Psoas muscle (tissue), 8 donors: ENCODE results near the gene ZBTB16. TPM values are rescaled to one million over a fixed set of nuclear protein-coding genes. Genes with fewer than 3 reads are reported as not detected.

ENCODE experiments used
- ATAC-seq, 4 donors: fragments of 200-7000 bp; cut with Tn5 transposase; one replicate each; pipeline ENCODE4 v1.9.1; 2020; ENCODE audit warnings: moderate library complexity in 3 of 4, mild to moderate bottlenecking in 2 of 4
- DNase-seq, 2 donors: peaks; one replicate each; pipeline ENCODE4 v3.0.0-alpha.2; 2020
- H3K27ac ChIP-seq: fragments of 200-600 bp; one replicate; pipeline ENCODE4 v1.8.0; 2022
- H3K27me3 ChIP-seq, 3 donors: fragments of 200-600 bp in 1 of 3; one replicate each; pipeline versions ENCODE4 v1.6.1 to v1.8.0; 2013 to 2022; ENCODE audit warnings: low read length in 2 of 3, mild to moderate bottlenecking in 2 of 3, moderate library complexity in 1 of 3; ENCODE audit not compliant: insufficient read depth in 3 of 3
- H3K36me3 ChIP-seq, 2 donors: fragments of 200-600 bp in 1 of 2; one replicate each; pipeline versions ENCODE4 v1.6.1 to v1.8.0; 2013 to 2022; ENCODE audit warnings: low read depth in 1 of 2, mild to moderate bottlenecking in 1 of 2, moderate library complexity in 1 of 2; ENCODE audit not compliant: insufficient read depth in 1 of 2
- H3K4me1 ChIP-seq: fragments of 200-600 bp; one replicate; pipeline ENCODE4 v1.8.0; 2022
- H3K4me3 ChIP-seq: fragments of 200-600 bp; one replicate; pipeline ENCODE4 v1.8.0; 2022; ENCODE audit warnings: mild to moderate bottlenecking
- H3K9me3 ChIP-seq: fragments of 200-600 bp; one replicate; pipeline ENCODE4 v1.8.0; 2022
- WGBS, 3 donors: extraction: QIAGEN DNeasy Blood & Tissue Kit; methylation state at CpG; one replicate each; pipeline versions ENCODE4 v1.1.6 to v1.1.7; 2013; 5-methylcytosine and 5-hydroxymethylcytosine counted together
- intact Hi-C, 2 donors: fragments of 100-400 bp; cut with DNase I; formaldehyde crosslinking; loops; one replicate each; pipeline versions ENCODE4 v1.11.0 to v1.14.2; 2022
- polyA plus RNA-seq, 3 donors: library from polyadenylated mRNA; stranded (reverse); fragments of 200-250 nt; gene quantifications; one replicate each; pipeline ENCODE4 v1.2.3, GENCODE V29; 2013
- total RNA-seq, 4 donors: library from RNA; stranded (reverse); fragmentation: NEBNext Ultra II Directional in 2 of 4; extraction: Animal tissue kit (Norgen Biotek cat#: 25700) in 2 of 4; gene quantifications; one replicate each; pipeline versions ENCODE4 v1.2.1 to v1.2.4, GENCODE V29; 2021 to 2023
- TF ChIP-seq, protein P1 (sequence below): fragments of 200-600 bp; IDR thresholded peaks from one replicate; pipeline ENCODE4 v1.8.0; 2022; ENCODE audit warnings: antibody characterized with exemption
- donor health status: healthy with polysubstance abuse.
- donor health status: DM: no; HTN: no; CAD: no; lungs with moderate emphysema.
- donor health status: Bipolar disorder and iron deficiency.
- donor health status: healthy.
- donor health status: DM: yes; HTN: yes; CAD: no.
- donor health status: DM: no; HTN: no; CAD: no.
- donor health status: DM: no; HTN: no; CAD: no.
- donor health status: DM: yes; HTN: yes; CAD: no.

Gene ZBTB16
- total and polyA plus RNA-seq, 7 donors: 11.7 to 299 (median 89.8) TPM

DNA sequence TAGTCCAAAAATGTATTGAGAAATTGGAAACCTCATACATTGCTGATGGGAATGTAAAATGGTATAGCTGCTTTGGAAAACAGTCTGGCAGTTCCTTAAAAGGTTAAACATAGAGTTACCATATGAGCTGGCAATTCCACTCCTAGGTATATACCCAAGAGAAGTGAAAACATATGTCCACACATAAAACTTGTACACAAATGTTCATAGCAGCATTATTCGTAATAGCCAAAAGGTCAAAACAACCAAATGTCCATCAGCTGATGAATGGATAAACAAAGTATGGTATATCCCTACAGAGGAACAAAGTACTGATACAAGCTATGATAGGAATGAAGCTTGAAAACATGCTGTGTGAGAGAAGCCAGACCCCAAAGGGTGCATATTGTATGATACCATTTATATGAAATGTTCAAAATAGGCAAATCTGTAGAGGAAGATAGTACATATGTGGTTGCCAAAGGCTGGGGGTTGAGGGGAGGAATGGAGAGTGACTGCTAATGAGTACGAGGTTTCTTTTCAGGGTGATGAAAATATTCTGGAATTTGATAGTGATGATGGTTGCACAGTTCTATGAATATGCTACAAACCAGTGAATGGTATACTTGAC is 85.8 kb downstream of the ZBTB16 start:
- TF ChIP-seq, protein P1, sequence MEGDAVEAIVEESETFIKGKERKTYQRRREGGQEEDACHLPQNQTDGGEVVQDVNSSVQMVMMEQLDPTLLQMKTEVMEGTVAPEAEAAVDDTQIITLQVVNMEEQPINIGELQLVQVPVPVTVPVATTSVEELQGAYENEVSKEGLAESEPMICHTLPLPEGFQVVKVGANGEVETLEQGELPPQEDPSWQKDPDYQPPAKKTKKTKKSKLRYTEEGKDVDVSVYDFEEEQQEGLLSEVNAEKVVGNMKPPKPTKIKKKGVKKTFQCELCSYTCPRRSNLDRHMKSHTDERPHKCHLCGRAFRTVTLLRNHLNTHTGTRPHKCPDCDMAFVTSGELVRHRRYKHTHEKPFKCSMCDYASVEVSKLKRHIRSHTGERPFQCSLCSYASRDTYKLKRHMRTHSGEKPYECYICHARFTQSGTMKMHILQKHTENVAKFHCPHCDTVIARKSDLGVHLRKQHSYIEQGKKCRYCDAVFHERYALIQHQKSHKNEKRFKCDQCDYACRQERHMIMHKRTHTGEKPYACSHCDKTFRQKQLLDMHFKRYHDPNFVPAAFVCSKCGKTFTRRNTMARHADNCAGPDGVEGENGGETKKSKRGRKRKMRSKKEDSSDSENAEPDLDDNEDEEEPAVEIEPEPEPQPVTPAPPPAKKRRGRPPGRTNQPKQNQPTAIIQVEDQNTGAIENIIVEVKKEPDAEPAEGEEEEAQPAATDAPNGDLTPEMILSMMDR: no peak
- DNase-seq: no peak
- no peak overlapping the region for H3K4me3 ChIP-seq
- H3K27ac ChIP-seq: peak overlapping the region; percentile 99
- no peak for ATAC-seq
- no peaks in the 10 kb centered on the region for H3K9me3 ChIP-seq
- no peaks in the 10 kb centered on the region for H3K36me3 ChIP-seq
- intact Hi-C loops: no loop called here
- peaks cover 92% of the 10 kb centered on the region for H3K4me1 ChIP-seq
- no peaks in the 10 kb centered on the region for H3K27me3 ChIP-seq
- WGBS, 3 donors: 47 to 87% (median 74%) methylated on average over 2 of the region's 2 CpGs

DNA sequence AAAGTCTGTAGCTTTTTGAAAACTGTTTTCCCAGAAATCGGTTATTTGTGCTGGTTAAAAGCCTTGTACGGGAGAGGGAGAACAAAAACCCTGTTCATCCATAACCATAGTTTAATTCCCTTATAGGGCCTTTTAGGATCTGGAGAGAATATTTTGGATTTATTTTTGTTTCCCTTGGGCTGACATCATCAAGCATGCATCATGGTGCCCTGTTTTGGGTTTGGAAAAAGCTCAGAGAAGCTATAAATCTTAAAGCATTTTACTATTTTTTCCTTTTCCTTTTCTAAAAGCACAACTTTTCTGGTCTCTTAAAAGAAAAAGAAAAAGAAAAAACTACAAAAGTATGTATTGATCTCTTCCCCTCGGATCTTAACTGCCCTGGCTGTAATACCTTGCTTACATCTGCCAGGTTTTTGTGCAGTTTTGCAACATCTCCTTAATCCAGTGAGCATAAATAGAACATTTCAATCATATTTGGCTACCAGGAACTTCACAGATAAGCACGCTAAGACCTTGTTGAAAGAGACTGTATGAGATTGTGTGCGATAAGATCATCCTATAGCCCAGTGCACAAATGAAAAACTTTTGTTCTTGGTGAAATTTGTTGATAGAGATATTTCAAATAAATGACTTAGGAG is 88.0 kb downstream of the ZBTB16 start:
- DNase-seq (no peak), ATAC-seq (peak in 2 of 4 donors; percentile 21 to 30)
- 26 to 49% (median 34%) methylated on average over 5 of the region's 5 CpGs for WGBS, 3 donors
- intact Hi-C loops: no loop called here
- no peaks in the 10 kb centered on the region for H3K9me3 ChIP-seq
- H3K27me3 ChIP-seq: no peaks in the 10 kb centered on the region
- peaks cover 92% of the 10 kb centered on the region for H3K4me1 ChIP-seq
- peak overlapping the region; percentile 99 for H3K27ac ChIP-seq
- TF ChIP-seq, protein P1: no peak
- H3K4me3 ChIP-seq: no peak overlapping the region
- H3K36me3 ChIP-seq: no peaks in the 10 kb centered on the region

DNA sequence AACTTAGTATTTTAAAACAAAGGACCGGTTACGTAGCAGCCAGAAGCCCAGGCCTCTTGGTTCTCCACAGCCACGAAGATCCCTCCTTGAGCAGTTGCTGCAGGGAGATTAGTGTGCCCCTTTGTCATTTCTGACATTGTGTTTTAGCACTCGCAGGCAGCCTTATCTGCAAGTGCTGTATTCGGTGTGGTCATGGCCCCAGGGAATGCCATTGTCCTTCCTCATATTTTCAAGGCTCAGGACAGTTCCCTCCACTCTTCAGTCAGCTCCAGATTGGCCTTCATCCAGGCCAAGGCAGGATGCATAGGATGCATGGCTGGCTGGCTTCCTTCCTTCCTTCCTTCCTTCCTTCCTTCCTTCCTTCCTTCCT is 88.5 kb downstream of the ZBTB16 start:
- 28 to 45% (median 36%) methylated on average over 5 of the region's 5 CpGs for WGBS, 3 donors
- H3K9me3 ChIP-seq: no peaks in the 10 kb centered on the region
- H3K4me3 ChIP-seq: no peak overlapping the region
- ATAC-seq (peak in 3 of 4 donors; percentile 12 to 27 (median 15)), DNase-seq (peak in 1 of 2 donors; percentile 57)
- peak overlapping the region; percentile 99 for H3K27ac ChIP-seq
- H3K36me3 ChIP-seq: no peaks in the 10 kb centered on the region
- intact Hi-C loops: no loop called here
- peaks cover 92% of the 10 kb centered on the region for H3K4me1 ChIP-seq
- no peaks in the 10 kb centered on the region for H3K27me3 ChIP-seq
- TF ChIP-seq, protein P1: no peak

DNA sequence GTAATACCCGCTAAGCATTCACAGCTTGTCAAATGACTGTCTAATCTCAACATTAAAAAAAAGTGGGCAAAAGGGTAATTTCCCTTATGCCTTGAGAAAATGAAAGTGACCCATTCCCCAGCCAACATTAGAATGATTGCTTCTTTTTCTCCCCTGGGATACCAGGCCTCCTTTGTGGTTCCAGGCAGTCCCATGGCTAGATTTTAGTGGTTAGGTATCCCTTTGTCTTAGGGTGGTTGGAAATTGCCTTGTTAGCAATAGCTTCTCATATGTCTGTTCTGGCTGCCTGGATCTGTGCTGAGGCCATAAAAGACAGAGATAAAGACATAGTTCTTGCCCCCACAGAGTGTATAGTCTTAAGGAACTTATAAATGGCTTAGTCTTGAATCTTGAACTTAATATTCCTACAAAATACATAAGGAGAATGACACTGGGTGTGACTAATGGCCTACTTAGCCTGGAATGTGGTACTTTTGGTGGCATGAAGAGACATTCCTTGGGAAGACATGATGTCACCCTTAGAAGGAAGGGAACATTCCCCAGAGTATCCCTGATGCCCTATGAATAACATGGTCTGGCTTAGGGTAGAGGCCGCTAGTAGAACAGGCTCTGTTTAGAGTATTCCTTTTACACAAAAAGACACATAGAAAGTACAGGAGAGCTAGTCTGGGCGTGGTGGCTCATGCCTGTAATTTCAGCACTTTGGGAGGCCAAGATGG is 90.3 kb downstream of the ZBTB16 start:
- 62 to 95% (median 70%) methylated on average over 3 of the region's 3 CpGs for WGBS, 3 donors
- H3K27ac ChIP-seq: peak overlapping the region; percentile 99
- ATAC-seq: peak; percentile 43 to 59 (median 47)

More for the DNA sequence above, 90.3 kb downstream of the ZBTB16 start:
- intact Hi-C loops: no loop called here
- TF ChIP-seq, protein P1: no peak
- H3K27me3 ChIP-seq: no peaks in the 10 kb centered on the region
- DNase-seq: peak in 1 of 2 donors; percentile 50
- H3K9me3 ChIP-seq: no peaks in the 10 kb centered on the region
- no peak overlapping the region for H3K4me3 ChIP-seq
- peaks cover 92% of the 10 kb centered on the region for H3K4me1 ChIP-seq
- H3K36me3 ChIP-seq: no peaks in the 10 kb centered on the region
